PC-9 (cell line): ENCODE results near the gene ZNF23. TPM values are rescaled to one million over a fixed set of nuclear protein-coding genes. Genes with fewer than 3 reads are reported as not detected.

Experiments used
- BruUV-seq: library from RNA; stranded (reverse); fragments of 400-500 nt; replicated peaks from 2 replicates; lab custom pipeline; 2021; lab: Mats Ljungman, UMichigan
- CTCF ChIA-PET: fragments of 300-600 bp; sonication (Branson Sonifier 250); formaldehyde crosslinking; loops from one replicate; lab custom pipeline; 2022; ENCODE audit warnings: antibody characterized with exemption; lab: Charles Lee
- POLR2A ChIA-PET: fragments of 300-600 bp; sonication (Branson Sonifier 250); formaldehyde crosslinking; loops from one replicate; lab custom pipeline; 2022; ENCODE audit warnings: antibody characterized with exemption; ENCODE audit not compliant: unreplicated experiment; lab: Charles Lee
- DNase-seq, 2 experiments: peaks; one replicate each; pipeline versions ENCODE4 v3.0.0 to v3.0.0-alpha.2; 2015 to 2022; ENCODE audit warnings: mixed read lengths in 1 of 2
- H2AFZ ChIP-seq: fragments of 200-600 bp; sonication (generic); 2 replicates; pipeline ENCODE4 v1.8.1; 2017; ENCODE audit warnings: antibody characterized with exemption
- H3F3A ChIP-seq: fragments of 200-600 bp; sonication (generic); 2 replicates; pipeline ENCODE4 v1.8.1; 2017; ENCODE audit warnings: antibody characterized with exemption, mild to moderate bottlenecking, low read depth; ENCODE audit not compliant: insufficient read depth
- H3K27ac ChIP-seq: fragments of 200-600 bp; sonication (generic); 2 replicates; pipeline ENCODE4 v1.6.1; 2016; ENCODE audit warnings: mixed run types
- H3K27me3 ChIP-seq: fragments of 200-600 bp; sonication (generic); 2 replicates; pipeline ENCODE4 v1.6.1; 2016; ENCODE audit warnings: low read depth, mixed run types; ENCODE audit not compliant: insufficient read depth
- H3K36me3 ChIP-seq: fragments of 200-600 bp; sonication (generic); 2 replicates; pipeline ENCODE4 v1.6.1; 2016; ENCODE audit warnings: low read depth, mixed run types
- H3K4me1 ChIP-seq: fragments of 200-600 bp; sonication (generic); replicated peaks from 2 replicates; pipeline ENCODE4 v1.6.1; 2016; ENCODE audit warnings: mixed run types; ENCODE audit not compliant: insufficient read depth
- H3K4me2 ChIP-seq: fragments of 200-600 bp; sonication (generic); 2 replicates; pipeline ENCODE4 v1.6.1; 2017; ENCODE audit warnings: mixed run types
- H3K4me3 ChIP-seq: fragments of 200-600 bp; sonication (generic); 2 replicates; pipeline ENCODE4 v1.6.1; 2016; ENCODE audit warnings: mixed run types
- H3K79me2 ChIP-seq: fragments of 200-600 bp; sonication (generic); 2 replicates; pipeline ENCODE4 v1.6.1; 2017; ENCODE audit warnings: low read depth, mixed run types
- H3K9me2 ChIP-seq: fragments of 200-600 bp; sonication (generic); 2 replicates; pipeline ENCODE4 v1.8.1; 2017; ENCODE audit warnings: mild to moderate bottlenecking; ENCODE audit not compliant: insufficient read depth
- H3K9me3 ChIP-seq: fragments of 200-600 bp; sonication (generic); 2 replicates; pipeline ENCODE4 v1.8.1; 2016; ENCODE audit warnings: low read depth; ENCODE audit not compliant: insufficient read depth
- H4K20me1 ChIP-seq: fragments of 200-600 bp; sonication (generic); 2 replicates; pipeline ENCODE4 v1.8.1; 2017; ENCODE audit not compliant: insufficient read depth
- EZH2 ChIP-seq: fragments of 200-600 bp; sonication (generic); IDR thresholded peaks from 2 replicates; pipeline ENCODE4 v1.8.0; 2017; ENCODE audit warnings: antibody characterized with exemption, low read depth
- intact Hi-C: fragments of 100-400 bp; cut with micrococcal nuclease; formaldehyde crosslinking; loops from one replicate; pipeline ENCODE4 v1.10.0; 2022; ENCODE audit not compliant: unreplicated experiment
- total RNA-seq: library from RNA; stranded (reverse); gene quantifications from 2 replicates; pipeline ENCODE4 v1.2.3, GENCODE V29; 2021
- TF ChIP-seq, protein P1 (sequence below): fragments of 200-600 bp; sonication (generic); conservative IDR thresholded peaks from 2 replicates; pipeline ENCODE4 v1.6.1; 2017; ENCODE audit warnings: mixed run types, antibody characterized with exemption, mild to moderate bottlenecking, moderate library complexity

Gene ZNF23
- total RNA-seq, 1 experiment from 2014 or later = 6.9 TPM

GRCh38 chr16:71426069-71426879, 35.8 kb downstream of the ZNF23 start:
- no peak for TF ChIP-seq EZH2
- TF ChIP-seq, protein P1, sequence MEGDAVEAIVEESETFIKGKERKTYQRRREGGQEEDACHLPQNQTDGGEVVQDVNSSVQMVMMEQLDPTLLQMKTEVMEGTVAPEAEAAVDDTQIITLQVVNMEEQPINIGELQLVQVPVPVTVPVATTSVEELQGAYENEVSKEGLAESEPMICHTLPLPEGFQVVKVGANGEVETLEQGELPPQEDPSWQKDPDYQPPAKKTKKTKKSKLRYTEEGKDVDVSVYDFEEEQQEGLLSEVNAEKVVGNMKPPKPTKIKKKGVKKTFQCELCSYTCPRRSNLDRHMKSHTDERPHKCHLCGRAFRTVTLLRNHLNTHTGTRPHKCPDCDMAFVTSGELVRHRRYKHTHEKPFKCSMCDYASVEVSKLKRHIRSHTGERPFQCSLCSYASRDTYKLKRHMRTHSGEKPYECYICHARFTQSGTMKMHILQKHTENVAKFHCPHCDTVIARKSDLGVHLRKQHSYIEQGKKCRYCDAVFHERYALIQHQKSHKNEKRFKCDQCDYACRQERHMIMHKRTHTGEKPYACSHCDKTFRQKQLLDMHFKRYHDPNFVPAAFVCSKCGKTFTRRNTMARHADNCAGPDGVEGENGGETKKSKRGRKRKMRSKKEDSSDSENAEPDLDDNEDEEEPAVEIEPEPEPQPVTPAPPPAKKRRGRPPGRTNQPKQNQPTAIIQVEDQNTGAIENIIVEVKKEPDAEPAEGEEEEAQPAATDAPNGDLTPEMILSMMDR = no peak
- Histone ChIP-seq H2AFZ (no peak overlapping the region), H3K4me2 (peak overlapping the region; percentile 28)

DNA sequence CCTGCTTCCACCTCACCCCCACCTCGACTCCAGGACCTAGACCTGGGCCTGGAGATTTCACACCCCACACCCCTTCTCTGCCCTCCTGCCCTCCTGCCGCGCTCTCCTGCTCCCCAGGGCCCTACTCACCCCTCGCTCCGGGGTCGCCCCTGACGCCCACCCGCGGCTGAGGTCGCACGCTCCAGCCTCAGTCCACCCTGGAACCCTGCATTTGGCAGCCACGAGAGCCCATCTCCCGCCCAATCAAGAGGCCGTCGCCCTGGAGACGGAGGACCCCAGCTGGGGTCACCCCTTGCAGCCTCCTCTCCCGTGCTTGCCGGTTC, 36.3 kb downstream of the ZNF23 start:
- H3K9me3 ChIP-seq = 0 out of 2 replicates have a peak, but pooled peaks cover 4% of the 10 kb centered on the region
- no peak overlapping the region for H3K4me3 ChIP-seq
- H3K4me2 ChIP-seq = no peak overlapping the region
- no peaks in the 10 kb centered on the region for H3K9me2 ChIP-seq
- no peaks in the 10 kb centered on the region for H4K20me1 ChIP-seq
- H2AFZ ChIP-seq = no peak overlapping the region
- CTCF ChIA-PET = no interaction called here
- no peak for DNase-seq
- intact Hi-C loops = no loop called here
- no TSS peak for BruUV-seq
- no peaks in the 10 kb centered on the region; the same call in 1 of the 2 replicates for H3F3A ChIP-seq
- H3K79me2 ChIP-seq = no peaks in the 10 kb centered on the region
- H3K36me3 ChIP-seq = no peaks in the 10 kb centered on the region
- POLR2A ChIA-PET = interaction anchor here (0.6 kb wide), 1 partner anchor 80 kb away, joined by 16 read pairs; no protein-coding TSS in a partner anchor
- no peak for TF ChIP-seq EZH2
- TF ChIP-seq, protein P1 = no peak
- no peaks in the 10 kb centered on the region for H3K4me1 ChIP-seq
- H3K27ac ChIP-seq = no peak overlapping the region
- H3K27me3 ChIP-seq = peaks cover 22% of the 10 kb centered on the region

More at GRCh38 chr16:71426069-71426879, 35.8 kb downstream of the ZNF23 start:
- Histone ChIP-seq H3K36me3 (no peaks in the 10 kb centered on the region), H3K27me3 (peaks cover 24% of the 10 kb centered on the region), H3F3A (no peaks in the 10 kb centered on the region; the same call in 1 of the 2 replicates), H4K20me1 (no peaks in the 10 kb centered on the region), H3K9me3 (0 out of 2 replicates have a peak, but pooled peaks cover 4% of the 10 kb centered on the region), H3K4me1 (no peaks in the 10 kb centered on the region), H3K27ac (no peak overlapping the region), H3K4me3 (no peak overlapping the region), H3K79me2 (no peaks in the 10 kb centered on the region), H3K9me2 (no peaks in the 10 kb centered on the region)
- POLR2A ChIA-PET = no interaction called here
- TSS peak; percentile 81 for BruUV-seq
- intact Hi-C loops = no loop called here
- DNase-seq = peak; percentile 31 to 76
- CTCF ChIA-PET = no interaction called here

DNA sequence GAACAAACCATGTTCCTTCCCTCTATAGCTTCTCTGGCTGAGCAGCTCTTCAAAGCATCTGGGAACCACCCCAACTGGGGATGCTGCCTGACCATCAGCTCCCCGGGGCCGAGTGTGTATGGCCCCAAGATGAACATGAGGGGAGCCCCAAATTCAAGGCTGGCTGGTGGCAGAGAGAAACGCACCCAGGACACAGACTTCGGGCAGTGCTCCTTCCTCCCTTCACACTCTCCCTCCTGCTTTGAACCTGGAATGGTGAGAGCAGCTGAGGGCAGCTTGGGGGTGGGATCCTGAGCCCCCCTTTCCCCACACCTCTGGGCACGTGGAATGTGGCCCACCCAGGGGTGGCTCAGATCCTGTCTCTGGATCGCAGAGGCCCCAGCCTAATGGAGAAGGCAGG, 37.4 kb downstream of the ZNF23 start:
- no peaks in the 10 kb centered on the region for H3K9me2 ChIP-seq
- no TSS peak for BruUV-seq
- H3K36me3 ChIP-seq = no peaks in the 10 kb centered on the region
- no peaks in the 10 kb centered on the region for H3K79me2 ChIP-seq
- no peak overlapping the region for H3K4me3 ChIP-seq
- DNase-seq = no peak
- no peak overlapping the region for H2AFZ ChIP-seq
- TF ChIP-seq, protein P1 = no peak
- TF ChIP-seq EZH2 = no peak
- no peaks in the 10 kb centered on the region for H4K20me1 ChIP-seq
- POLR2A ChIA-PET = no interaction called here
- H3F3A ChIP-seq = no peaks in the 10 kb centered on the region; the same call in 1 of the 2 replicates
- H3K9me3 ChIP-seq = 0 out of 2 replicates have a peak, but pooled peaks cover 4% of the 10 kb centered on the region
- no peaks in the 10 kb centered on the region for H3K4me1 ChIP-seq
- CTCF ChIA-PET = no interaction called here
- H3K27me3 ChIP-seq = peaks cover 18% of the 10 kb centered on the region; the same call in 1 of the 2 replicates
- intact Hi-C loops = loop anchor here (5.0 kb wide), 1 partner anchor 837 kb away; no protein-coding TSS in a partner anchor
- H3K4me2 ChIP-seq = no peak overlapping the region
- no peak overlapping the region for H3K27ac ChIP-seq
